ENCODE data around the gene KSR1. TPM values are rescaled to one million over a fixed set of nuclear protein-coding genes. Genes with fewer than 3 reads are reported as not detected.
"Not testable (repeated sequence)": the region's sequence is repeated elsewhere in the genome, so short reads cannot be mapped to it uniquely, and the experiment has no call there.

Gene KSR1
- total RNA-seq, 1 donor = 15.5 TPM

DNA sequence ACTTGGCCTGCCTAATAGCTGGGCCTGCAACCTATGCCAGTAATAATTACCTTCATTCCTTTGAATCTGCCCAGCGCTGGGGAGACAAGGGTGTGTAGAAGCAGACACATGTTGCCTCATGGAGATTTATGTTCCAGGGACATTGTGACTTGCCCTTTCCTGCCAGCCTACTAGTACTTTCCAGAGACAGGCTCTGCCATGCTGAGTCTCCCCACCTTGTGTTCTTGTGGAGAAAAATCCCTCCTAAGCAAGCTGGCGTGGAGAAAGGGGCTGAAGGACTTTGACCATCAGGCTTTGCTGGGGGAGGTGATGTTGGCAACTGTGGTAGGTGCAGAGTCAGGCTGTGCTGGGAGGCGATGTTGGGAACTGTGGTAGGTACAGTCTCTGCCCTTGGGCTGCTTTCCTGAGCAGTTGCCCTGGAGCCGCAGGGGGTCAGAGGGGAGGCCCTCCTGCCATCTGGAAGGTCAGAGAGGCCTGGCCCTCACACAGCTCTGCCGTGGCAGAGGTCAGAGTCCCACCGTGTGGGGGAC lies 4.0 kb downstream of the KSR1 start:
- no peak for DNase-seq (ENCODE audit: low read depth)
- TF ChIP-seq, protein P1, sequence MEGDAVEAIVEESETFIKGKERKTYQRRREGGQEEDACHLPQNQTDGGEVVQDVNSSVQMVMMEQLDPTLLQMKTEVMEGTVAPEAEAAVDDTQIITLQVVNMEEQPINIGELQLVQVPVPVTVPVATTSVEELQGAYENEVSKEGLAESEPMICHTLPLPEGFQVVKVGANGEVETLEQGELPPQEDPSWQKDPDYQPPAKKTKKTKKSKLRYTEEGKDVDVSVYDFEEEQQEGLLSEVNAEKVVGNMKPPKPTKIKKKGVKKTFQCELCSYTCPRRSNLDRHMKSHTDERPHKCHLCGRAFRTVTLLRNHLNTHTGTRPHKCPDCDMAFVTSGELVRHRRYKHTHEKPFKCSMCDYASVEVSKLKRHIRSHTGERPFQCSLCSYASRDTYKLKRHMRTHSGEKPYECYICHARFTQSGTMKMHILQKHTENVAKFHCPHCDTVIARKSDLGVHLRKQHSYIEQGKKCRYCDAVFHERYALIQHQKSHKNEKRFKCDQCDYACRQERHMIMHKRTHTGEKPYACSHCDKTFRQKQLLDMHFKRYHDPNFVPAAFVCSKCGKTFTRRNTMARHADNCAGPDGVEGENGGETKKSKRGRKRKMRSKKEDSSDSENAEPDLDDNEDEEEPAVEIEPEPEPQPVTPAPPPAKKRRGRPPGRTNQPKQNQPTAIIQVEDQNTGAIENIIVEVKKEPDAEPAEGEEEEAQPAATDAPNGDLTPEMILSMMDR (IDR thresholded peaks at IDR 0.05; ENCODE audit: insufficient read depth, low read depth, low read length) = no peak
- peak overlapping the region; percentile 76 for H3K4me3 ChIP-seq (ENCODE audit: low read depth, low read length)

DNA sequence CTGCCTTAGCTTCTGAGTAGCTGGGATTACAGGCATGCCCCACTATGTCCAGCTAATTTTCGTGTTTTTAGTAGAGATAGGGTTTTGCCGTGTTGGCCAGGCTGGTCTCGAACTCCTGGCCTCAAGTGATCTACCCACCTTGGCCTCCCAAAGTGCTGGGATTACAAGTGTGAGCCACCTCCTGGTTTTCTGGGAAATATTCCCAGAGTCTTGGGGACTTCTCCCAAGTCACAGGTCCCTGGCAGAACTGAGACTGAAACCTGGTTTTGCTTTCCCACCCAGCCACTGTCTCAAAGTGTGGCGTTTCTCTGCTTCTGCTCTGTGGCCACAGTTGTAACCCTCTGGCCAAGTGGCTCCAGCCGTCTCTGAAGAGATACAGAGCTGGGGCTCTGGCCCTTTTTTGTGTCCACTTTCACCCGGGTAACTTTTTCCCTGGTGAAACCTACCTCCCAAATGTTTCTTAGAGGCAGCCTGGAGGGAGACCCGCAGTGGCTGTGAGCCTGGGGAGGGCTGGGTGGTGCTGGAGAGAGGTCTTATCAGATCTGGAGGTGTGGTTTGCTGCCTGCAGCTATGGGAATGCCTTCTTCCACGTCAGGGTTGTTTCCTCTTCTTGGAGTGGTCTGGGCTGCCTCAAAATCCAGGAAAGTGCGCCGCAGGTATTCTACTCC lies 5.1 kb downstream of the KSR1 start:
- TF ChIP-seq, protein P1 (IDR thresholded peaks at IDR 0.05; ENCODE audit: insufficient read depth, low read depth, low read length) = no peak
- peak; percentile 72 for DNase-seq (ENCODE audit: low read depth)
- no peak overlapping the region for H3K4me3 ChIP-seq (ENCODE audit: low read depth, low read length)

DNA sequence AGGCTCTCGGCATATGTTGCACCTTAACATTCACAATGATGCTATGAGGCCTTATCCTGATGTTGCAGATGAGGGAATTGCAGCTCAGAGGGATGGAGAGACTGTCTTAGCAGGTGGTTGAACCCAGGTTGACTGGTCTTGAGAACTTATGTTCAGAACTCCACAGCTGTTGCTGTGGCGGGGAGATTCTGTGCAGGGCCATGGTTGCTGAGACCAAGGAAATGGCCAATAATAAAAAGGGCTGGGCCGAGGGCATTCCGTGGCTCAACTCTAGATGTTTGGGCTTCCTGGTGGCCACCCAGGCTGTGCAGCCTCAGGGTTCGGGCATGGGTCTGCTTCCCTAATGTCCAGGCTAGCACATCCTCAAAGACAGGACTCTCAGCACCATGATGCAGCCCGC lies 5.9 kb downstream of the KSR1 start:
- DNase-seq (ENCODE audit: low read depth) = no peak
- TF ChIP-seq, protein P1 (IDR thresholded peaks at IDR 0.05; ENCODE audit: insufficient read depth, low read depth, low read length) = no peak
- no peak overlapping the region for H3K4me3 ChIP-seq (ENCODE audit: low read depth, low read length)

DNA sequence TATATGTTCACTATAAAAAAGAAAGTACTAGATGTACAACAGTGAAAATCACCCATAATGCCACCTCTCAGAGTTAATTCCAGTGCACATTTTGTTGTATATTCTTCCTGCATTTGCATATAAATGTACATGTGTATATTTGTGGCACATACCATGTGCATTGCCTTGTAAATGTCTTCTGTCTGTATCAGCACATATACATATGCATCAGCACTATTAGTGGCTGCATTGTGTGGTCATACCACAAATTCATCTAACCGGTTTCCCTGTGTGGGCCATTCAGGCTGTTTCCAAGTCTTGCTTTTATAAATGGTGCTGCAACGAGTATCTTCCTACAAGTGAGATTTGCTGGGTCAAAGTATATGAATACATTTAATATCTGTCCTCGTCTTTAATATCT lies 6.5 kb downstream of the KSR1 start:
- DNase-seq (ENCODE audit: low read depth) = no peak
- TF ChIP-seq, protein P1 (IDR thresholded peaks at IDR 0.05; ENCODE audit: insufficient read depth, low read depth, low read length) = no peak
- H3K4me3 ChIP-seq (ENCODE audit: low read depth, low read length) = no peak overlapping the region

DNA sequence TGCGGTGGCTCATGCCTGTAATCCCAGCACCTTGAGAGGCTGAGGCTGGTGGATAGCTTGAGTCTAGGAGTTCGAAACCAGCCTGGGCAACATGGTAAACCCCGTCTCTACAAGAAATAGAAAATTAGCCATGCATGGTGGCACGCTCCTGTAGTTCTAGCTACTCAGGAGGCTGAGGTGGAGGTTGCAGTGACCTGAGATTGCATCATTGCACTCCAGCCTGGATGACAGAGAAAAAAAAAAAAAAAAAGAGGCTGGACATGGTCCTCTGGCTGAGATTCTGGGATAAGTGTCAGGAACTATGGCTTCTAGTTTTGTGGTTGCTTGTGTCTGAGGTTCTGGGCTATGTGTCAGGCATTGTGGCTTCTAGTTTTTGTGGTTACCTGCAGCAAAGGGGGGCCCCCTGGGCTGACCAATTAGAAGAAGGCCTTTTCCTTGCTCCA lies 7.0 kb downstream of the KSR1 start:
- TF ChIP-seq, protein P1 (IDR thresholded peaks at IDR 0.05; ENCODE audit: insufficient read depth, low read depth, low read length) = no peak
- no peak overlapping the region for H3K4me3 ChIP-seq (ENCODE audit: low read depth, low read length)
- no peak for DNase-seq (ENCODE audit: low read depth)

DNA sequence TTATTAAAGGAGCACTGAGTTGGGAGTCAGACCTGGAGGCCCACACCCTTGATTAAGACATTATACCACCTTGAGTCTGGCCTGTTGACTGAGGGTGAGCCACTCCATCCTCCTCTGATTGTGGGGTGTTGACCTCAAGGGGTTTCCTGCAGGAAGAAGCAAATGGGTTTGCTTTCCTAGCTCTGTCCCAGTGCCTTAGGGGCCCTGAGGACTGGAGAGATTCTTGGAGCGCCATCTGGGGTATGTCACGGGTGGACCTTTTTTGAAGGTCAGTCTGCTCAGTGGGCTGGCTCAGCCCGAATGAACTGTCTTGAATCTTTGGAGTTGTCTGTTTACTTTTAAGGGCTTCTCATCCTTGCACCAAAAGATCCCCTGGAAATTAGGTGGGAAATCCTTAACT lies 7.8 kb downstream of the KSR1 start:
- not testable (repeated sequence) for DNase-seq (ENCODE audit: low read depth); H3K4me3 ChIP-seq (ENCODE audit: low read depth, low read length)

DNA sequence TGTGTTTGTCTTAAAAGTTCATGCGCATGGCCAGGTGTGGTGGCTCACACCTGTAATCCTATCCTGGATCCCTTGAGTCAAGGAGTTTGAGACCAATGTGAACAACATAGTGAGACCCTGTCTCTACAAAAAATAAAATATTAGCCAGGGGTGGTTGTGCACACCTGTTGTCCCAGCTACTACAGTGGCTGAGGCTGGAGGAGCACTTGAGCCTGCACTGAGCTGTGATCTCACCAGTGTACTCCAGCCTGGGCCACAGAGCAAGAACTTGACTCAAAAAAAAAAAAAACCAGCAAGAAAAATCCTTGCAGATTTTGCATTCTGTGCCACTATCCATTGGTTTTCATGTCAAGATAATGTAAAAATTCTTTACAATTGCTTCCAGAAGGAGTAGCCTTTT lies 8.2 kb downstream of the KSR1 start:
- TF ChIP-seq, protein P1 (IDR thresholded peaks at IDR 0.05; ENCODE audit: insufficient read depth, low read depth, low read length) = no peak
- no peak overlapping the region for H3K4me3 ChIP-seq (ENCODE audit: low read depth, low read length)
- DNase-seq (ENCODE audit: low read depth) = no peak

DNA sequence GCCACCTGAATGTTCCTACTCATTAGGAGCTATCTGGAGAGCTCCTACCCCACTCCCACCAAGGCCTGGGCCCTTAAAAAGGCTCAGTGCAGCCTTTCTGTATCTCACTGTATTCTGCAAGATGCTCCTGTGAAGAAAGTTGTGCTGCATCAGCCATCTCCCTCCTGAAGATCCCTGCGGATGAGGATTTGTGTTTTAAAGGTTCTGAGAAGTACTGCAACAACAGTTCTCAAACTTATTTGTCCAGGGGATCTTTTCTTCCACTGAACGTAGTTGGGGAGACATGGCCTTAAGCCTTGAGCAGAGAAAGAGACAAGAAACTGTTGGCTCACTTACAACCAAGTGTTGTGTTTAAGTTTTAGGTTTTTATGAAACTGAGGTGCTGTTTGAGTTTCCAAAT lies 9.6 kb downstream of the KSR1 start:
- not testable (repeated sequence) for DNase-seq (ENCODE audit: low read depth); H3K4me3 ChIP-seq (ENCODE audit: low read depth, low read length)

All from fibroblast of villous mesenchyme (primary cell).